GM18511 (cell line): ENCODE data around the gene ODC1.
A peak's percentile ranks its signal among the peaks of the same experiment; 100 is the strongest.
"Not testable (repeated sequence)": the region's sequence is repeated elsewhere in the genome, so short reads cannot be mapped to it uniquely, and the experiment has no call there.

Source experiments
- ATAC-seq: cut with Tn5 transposase; IDR thresholded peaks from one replicate; pipeline ENCODE4 v1.9.1; 2021; ENCODE audit warnings: mild to moderate bottlenecking, moderate library complexity; ENCODE audit not compliant: unreplicated experiment

Gene ODC1

GRCh38 chr2:10454505-10454904 is 6.4 kb upstream of the ODC1 start:
- ATAC-seq, result no peak

DNA sequence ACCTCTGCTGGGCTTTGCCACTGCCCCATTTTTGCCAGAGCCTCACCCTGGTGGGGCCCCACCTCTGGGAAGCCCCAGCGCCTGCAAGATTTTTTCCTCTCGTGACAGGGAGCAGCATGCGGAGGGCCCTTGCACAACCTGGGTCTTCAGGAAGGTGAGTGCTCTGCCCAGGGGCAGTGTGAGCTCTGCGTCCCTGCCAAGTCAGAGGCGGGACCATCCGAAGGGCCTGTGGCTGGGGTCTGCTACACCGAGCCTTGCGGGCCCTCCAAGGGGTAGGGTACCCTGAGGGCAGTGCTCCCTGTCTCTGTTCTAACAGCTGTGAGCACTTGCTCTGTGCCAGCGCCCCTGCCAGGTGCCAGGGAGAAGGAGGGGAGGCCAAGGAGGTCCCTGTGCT is 5.8 kb upstream of the ODC1 start:
- no peak for ATAC-seq

DNA sequence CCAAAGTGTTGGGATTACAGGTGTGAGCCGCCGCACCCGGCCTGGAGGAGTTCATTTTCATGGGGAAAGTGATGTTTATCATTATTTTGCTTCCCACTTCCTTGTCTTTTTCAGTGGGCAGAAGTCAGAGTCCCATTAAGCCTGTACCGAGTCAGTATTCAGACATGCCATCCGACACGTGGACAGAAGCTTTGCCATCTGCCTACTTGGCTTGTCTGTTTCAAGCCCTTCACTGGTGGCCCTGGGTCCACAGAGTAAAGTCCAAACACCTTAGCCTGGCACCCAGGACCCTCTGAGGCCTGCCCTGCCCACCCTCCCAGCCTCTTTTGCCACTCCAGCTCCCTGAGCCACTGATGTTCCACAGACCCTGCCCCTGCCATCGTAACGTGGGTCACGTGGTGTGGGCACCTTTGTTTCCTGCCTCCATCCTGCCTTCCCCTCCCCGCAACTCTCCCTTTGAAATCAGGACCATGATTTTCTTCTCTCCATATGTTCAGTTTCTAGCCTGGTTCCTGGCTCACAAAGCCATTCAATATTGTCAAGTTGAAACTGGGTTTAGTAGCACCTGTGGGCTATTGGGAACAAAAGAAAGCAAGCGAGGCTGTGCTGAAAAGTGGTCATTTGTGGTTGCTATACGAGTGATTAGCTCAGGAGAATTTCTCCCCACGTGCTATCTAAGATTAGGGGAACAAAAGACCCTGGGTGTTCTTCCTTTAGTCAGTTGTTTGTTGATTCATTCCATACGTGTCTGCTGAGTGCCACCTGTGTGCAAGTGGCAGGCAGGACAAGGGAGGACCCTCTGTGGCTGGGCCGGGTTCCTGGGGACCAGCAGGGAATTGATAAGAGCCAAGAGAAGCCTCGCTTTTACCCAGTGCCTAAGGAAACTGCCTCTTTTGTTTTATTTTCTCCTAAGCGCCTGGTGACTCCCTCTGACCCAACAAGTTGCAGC is 5.1 kb upstream of the ODC1 start:
- ATAC-seq, result no peak

DNA sequence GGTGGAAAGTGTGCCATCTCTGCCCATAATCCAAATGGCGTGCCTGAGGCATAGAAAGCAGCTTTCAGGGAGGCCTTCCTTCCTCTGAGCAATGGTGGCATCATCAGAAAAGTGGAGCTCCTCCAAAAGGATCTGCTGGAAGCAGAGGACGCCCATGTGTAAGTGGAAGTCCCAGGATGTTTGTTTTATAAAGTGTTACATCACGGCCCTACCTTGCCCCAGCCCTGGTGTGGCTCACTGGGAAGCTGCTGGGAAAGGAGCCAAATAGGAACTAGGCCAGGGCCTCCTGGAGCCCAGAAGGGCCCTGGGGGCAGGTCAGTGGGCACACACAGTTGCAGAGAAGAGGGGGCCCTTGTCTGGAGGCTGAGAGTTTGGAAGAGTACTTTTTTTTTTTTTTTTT is 4.2 kb upstream of the ODC1 start:
- no peak for ATAC-seq

DNA sequence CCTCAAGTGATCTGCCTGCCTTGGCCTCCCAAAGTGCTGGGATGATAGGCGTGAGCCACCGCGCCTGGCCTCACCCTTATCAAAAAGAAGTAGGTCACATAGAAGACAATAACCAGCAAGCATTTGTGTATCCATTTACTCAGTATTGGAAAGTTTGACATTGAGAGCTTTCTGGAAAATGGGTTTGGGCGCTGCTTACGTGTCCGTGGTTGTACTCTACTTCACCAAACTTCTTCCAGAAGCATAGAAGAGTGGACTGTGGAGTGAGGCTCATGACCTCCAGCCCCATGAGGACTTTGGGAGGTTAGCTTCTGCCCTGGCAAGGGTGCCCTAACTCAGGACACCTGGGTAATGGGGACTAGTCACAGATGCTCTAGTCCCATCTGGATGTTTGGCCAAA is 3.7 kb upstream of the ODC1 start:
- ATAC-seq, result no peak

GRCh38 chr2:10449838-10450691 is 1.9 kb upstream of the ODC1 start:
- ATAC-seq, result no peak

DNA sequence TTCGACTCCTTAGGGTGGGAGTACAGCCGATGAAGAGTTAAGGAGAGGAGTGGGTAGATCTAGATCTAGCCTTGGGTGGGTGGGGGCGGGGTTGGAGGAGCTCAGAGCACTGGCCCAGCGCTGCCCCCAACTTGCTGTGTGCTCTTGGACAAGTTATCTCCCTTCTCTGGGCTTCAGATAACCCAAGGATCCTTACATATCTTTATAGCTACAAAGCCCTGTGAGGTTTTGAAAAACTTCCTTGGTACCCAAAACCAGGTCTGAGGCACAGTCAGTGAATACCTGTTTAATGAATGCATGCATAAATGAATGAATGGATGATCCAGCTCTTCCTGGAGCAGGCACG is 1.3 kb upstream of the ODC1 start:
- ATAC-seq, result no peak

- peak; percentile 69 for ATAC-seq
Observed at GRCh38 chr2:10448576-10449485, 704 bp upstream of the ODC1 start.

- ATAC-seq, result peak; percentile 34
Observed at GRCh38 chr2:10447300-10447894, 730 bp downstream of the ODC1 start.

DNA sequence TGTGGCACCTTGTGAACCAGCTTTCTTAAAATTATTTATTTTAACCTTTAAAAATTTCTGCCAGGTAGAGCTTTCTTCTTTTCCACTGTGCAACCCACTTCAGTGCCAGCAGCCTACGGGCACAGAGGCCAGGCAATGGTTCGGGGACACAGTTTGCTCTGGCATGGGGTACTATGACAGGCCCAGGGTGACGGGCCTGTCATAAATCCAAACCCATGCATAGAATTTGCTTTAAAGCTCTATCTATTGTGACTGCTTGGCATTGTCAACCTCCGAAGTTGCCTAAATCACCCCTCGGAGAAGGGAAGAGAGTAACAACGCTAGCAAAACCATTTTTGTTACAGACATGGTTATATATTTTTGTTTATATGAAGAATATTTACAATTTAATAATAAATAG is 1.5 kb downstream of the ODC1 start:
- no peak for ATAC-seq

DNA sequence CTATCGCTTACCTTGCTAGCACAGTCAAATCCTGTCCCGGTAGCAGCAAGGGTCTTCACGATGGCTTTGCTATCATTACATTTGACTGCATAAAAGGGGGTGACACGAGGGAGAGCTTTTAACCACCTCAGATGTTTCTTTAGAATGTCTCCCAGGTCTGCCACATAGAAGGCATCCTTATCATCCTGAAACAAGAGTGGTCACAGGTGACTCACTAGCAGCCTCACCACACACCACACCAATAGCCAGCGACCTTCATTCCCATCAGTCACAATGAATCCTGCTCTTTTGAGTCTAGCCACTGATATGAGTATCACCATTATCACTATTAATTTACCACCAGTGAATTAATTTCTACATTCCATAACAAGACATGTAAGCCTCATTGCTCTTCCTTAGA is 3.7 kb downstream of the ODC1 start:
- no peak for ATAC-seq

- ATAC-seq, result not testable (repeated sequence)
Observed at GRCh38 chr2:10442469-10443126, 5.5 kb downstream of the ODC1 start.

GRCh38 chr2:10441948-10442347 is 6.2 kb downstream of the ODC1 start:
- ATAC-seq, result no peak

- ATAC-seq, result no peak
Observed at GRCh38 chr2:10440736-10441135, 7.4 kb downstream of the ODC1 start.

GRCh38 chr2:10439971-10440370 is 8.2 kb downstream of the ODC1 start:
- no peak for ATAC-seq

GRCh38 chr2:10439185-10439879 is 8.8 kb downstream of the ODC1 start:
- no peak for ATAC-seq

DNA sequence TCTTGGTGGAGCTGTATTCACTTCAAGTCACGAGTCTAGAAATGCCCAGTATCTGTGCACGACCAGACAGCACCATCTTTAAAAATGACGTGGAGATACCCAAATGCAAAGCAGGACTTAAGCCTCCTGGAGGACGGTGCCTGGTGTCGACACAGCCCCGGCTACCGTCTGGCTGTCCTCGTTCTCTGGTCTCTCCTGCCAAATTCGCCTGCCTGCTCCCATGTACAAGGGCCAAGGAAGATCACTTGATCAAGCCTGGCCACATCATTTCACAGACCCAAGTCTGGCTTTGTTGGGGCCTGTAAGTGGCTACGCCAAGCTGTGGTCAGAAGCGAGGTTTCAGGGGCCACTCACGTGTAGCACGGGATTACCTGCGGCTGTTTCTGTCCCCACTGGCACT is 9.4 kb downstream of the ODC1 start:
- no peak for ATAC-seq

DNA sequence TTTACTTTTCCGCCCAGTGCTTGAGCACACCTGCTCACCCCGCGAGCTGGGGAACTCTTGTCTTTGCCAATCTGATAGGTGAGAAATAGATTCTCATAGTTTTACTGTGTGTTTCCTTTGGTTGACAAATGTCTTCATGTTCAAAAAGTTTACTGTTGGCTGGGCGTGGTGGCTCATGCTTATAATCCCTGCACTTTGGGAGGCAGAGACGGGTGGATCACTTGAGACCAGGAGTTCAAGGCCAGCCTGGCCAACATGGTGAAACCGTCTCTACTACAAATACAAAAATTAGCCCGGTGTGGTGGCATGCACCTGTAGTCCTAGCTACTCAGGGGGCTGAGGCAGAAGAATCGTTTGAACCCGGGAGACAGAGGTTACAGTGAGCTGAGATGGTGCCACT is 10.3 kb downstream of the ODC1 start:
- ATAC-seq, result no peak

GRCh38 chr2:10436583-10437110 is 11.5 kb downstream of the ODC1 start:
- ATAC-seq, result no peak
